HepG2 (cell line): Measurements from ENCODE around the gene CD320. TPM values are rescaled to one million over a fixed set of nuclear protein-coding genes. Genes with fewer than 3 reads are reported as not detected.
A peak's percentile ranks its signal among the peaks of the same experiment; 100 is the strongest.

Experiments
- DNMT1 ChIP-seq: sonication (generic); formaldehyde crosslinking; IDR thresholded peaks from 2 replicates; pipeline ENCODE4 v1.5.1; 2020; ENCODE audit warnings: mild to moderate bottlenecking, missing genetic modification reagents
- ETV6 ChIP-seq: sonication (generic); formaldehyde crosslinking; conservative IDR thresholded peaks from 2 replicates; pipeline ENCODE4 v1.4.0; 2020; ENCODE audit warnings: missing genetic modification reagents
- KLF13 ChIP-seq: sonication (generic); formaldehyde crosslinking; IDR thresholded peaks from 2 replicates; pipeline ENCODE4 v1.4.0; 2020; ENCODE audit warnings: mild to moderate bottlenecking, missing genetic modification reagents
- MBNL3 ChIP-seq: fragments of 250-450 bp; sonication (Bioruptor Pico); conservative IDR thresholded peaks from 2 replicates; pipeline ENCODE4 v1.8.0; 2022; ENCODE audit warnings: mild to moderate bottlenecking, inconsistent platforms
- MEF2D ChIP-seq: sonication (generic); formaldehyde crosslinking; IDR thresholded peaks from 2 replicates; pipeline ENCODE4 v1.5.1; 2020; ENCODE audit warnings: mild to moderate bottlenecking, missing genetic modification reagents
- PAF1 ChIP-seq: IDR thresholded peaks from 2 replicates; pipeline ENCODE4 v1.6.1; 2016; ENCODE audit warnings: missing genetic modification reagents, missing compliant biosample characterization
- POGZ ChIP-seq: sonication (generic); formaldehyde crosslinking; IDR thresholded peaks from 2 replicates; pipeline ENCODE4 v1.4.0; 2020; ENCODE audit warnings: mild to moderate bottlenecking, missing genetic modification reagents
- POLR2AphosphoS2 ChIP-seq: IDR thresholded peaks from 2 replicates; pipeline ENCODE4 v1.6.1; 2011; ENCODE audit warnings: low read depth, low read length, improper control_type of control experiment
- RFXANK ChIP-seq: IDR thresholded peaks from 2 replicates; pipeline ENCODE4 v1.6.1; 2016
- SAFB2 ChIP-seq: sonication (generic); formaldehyde crosslinking; IDR thresholded peaks from 2 replicates; pipeline ENCODE4 v1.5.1; 2020; ENCODE audit warnings: missing genetic modification reagents, low read depth, mild to moderate bottlenecking, borderline replicate concordance
- SETDB1 ChIP-seq: sonication (generic); formaldehyde crosslinking; IDR thresholded peaks from 2 replicates; pipeline ENCODE4 v1.5.1; 2020; ENCODE audit warnings: missing genetic modification reagents, mild to moderate bottlenecking, borderline replicate concordance
- SIX4 ChIP-seq: sonication (generic); formaldehyde crosslinking; IDR thresholded peaks from 2 replicates; pipeline ENCODE4 v1.4.0; 2020; ENCODE audit warnings: missing genetic modification reagents
- SP4 ChIP-seq: sonication (generic); formaldehyde crosslinking; IDR thresholded peaks from 2 replicates; pipeline ENCODE4 v1.8.1; 2023; ENCODE audit warnings: mild to moderate bottlenecking, missing genetic modification reagents
- ZNF431 ChIP-seq: sonication (generic); formaldehyde crosslinking; IDR thresholded peaks from 2 replicates; pipeline ENCODE4 v1.9.0; 2022; ENCODE audit warnings: missing genetic modification reagents, low read depth, mild to moderate bottlenecking, borderline replicate concordance
- polyA plus RNA-seq, 8 experiments: library from polyadenylated mRNA; depleted of rRNA in 3 of 8; stranded (reverse) in 7 of 8; unstranded in 1 of 8; fragments of >200 nt; fragmentation: Illumina TruSeq in 4 of 8; extraction: Trizol in 4 of 8; gene quantifications; 2 replicates each; pipeline versions ENCODE4 v1.2.1 to v1.2.3, GENCODE V29; 2011 to 2016; ENCODE audit warnings: low read depth in 4 of 8, missing spikeins in 1 of 8, mixed read lengths in 1 of 8; ENCODE audit not compliant: insufficient read depth in 1 of 8
- total RNA-seq, 5 experiments: library from RNA; depleted of rRNA; stranded (reverse); fragments of >200 nt; fragmentation: Illumina TruSeq; extraction: Trizol; gene quantifications; 2 replicates each; pipeline ENCODE4 v1.2.3, GENCODE V29; 2016; ENCODE audit warnings: low read depth in 1 of 5
- TF ChIP-seq, protein P1 (sequence below): sonication (generic); formaldehyde crosslinking; IDR thresholded peaks from 2 replicates; pipeline ENCODE4 v1.4.0; 2020; ENCODE audit warnings: mild to moderate bottlenecking, missing genetic modification reagents
- TF ChIP-seq, protein P2 (sequence below): IDR thresholded peaks from 2 replicates; pipeline ENCODE4 v1.6.1; 2016; ENCODE audit warnings: missing compliant biosample characterization, missing genetic modification reagents, borderline replicate concordance
- TF ChIP-seq, protein P3 (sequence below): sonication (generic); formaldehyde crosslinking; IDR thresholded peaks from 2 replicates; pipeline ENCODE4 v1.4.0; 2020; ENCODE audit warnings: mild to moderate bottlenecking, missing genetic modification reagents
- TF ChIP-seq, protein P4 (sequence below): sonication (generic); formaldehyde crosslinking; IDR thresholded peaks from 2 replicates; pipeline ENCODE4 v1.5.1; 2020; ENCODE audit warnings: mild to moderate bottlenecking, moderate library complexity, missing genetic modification reagents
- TF ChIP-seq, protein P5 (sequence below): sonication (generic); formaldehyde crosslinking; IDR thresholded peaks from 2 replicates; pipeline ENCODE4 v1.8.0; 2022; ENCODE audit warnings: missing genetic modification reagents, mild to moderate bottlenecking, inconsistent platforms, borderline replicate concordance
- TF ChIP-seq, protein P6 (sequence below): sonication (generic); formaldehyde crosslinking; IDR thresholded peaks from 2 replicates; pipeline ENCODE4 v1.4.0; 2020; ENCODE audit warnings: missing genetic modification reagents

Gene CD320
- total and polyA plus RNA-seq, 2 of the 13 experiments (the other 11 are each of a cell fraction or from before 2014, with no cell fraction given), result 83.1 to 99.9 TPM

DNA sequence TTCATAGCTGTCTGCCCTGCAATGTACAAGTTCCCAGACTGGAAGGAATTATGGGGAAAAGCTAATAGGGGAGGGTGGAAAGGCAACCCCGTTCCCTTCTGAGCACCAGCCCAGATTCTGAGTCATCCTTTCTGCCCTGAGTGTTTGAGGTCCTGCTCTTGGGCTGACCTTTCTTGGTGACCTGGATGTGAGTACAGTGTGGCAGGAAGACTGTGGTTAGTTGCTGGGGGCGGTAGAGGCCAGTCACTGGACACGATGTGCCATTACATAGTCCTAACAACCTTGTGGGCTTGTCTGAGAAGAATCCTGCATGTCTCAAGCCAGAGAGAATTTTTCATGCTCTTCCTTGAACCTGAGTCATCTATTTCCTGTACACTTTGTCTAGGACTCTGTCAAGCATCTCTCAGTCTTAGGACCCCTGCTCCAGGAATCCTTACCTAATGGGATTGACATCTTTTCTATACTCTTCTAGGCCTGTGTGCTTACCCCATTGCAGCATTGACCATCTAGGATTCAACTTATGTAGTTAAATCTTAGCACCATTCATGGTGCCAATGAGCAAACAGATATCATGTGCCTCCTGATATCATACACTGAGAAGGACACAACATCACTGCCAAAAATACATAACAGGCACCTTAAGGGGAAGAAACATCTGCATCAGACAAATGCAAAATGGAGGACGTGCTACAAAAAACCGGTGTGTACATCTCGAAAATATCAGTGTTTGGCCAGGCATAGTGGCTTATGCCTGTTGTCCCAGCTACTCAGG lies 47.7 kb upstream of the CD320 start (continued):
- TF ChIP-seq, protein P1, sequence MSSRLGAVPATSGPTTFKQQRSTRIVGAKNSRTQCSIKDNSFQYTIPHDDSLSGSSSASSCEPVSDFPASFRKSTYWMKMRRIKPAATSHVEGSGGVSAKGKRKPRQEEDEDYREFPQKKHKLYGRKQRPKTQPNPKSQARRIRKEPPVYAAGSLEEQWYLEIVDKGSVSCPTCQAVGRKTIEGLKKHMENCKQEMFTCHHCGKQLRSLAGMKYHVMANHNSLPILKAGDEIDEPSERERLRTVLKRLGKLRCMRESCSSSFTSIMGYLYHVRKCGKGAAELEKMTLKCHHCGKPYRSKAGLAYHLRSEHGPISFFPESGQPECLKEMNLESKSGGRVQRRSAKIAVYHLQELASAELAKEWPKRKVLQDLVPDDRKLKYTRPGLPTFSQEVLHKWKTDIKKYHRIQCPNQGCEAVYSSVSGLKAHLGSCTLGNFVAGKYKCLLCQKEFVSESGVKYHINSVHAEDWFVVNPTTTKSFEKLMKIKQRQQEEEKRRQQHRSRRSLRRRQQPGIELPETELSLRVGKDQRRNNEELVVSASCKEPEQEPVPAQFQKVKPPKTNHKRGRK (CRISPR knock-in tag), result no peak
- TF ChIP-seq MBNL3 (CRISPR knock-in tag) (no peak), ZNF431 (CRISPR knock-in tag) (no peak), RFXANK (CRISPR knock-in tag) (no peak), KLF13 (CRISPR knock-in tag) (no peak), SIX4 (CRISPR knock-in tag) (no peak), POGZ (CRISPR knock-in tag) (0 out of 2 replicates have a peak, but pooled peaks have one; percentile 58), MEF2D (CRISPR knock-in tag) (peak; percentile 56; the same call in 1 of the 2 replicates), SETDB1 (CRISPR knock-in tag) (no peak), SAFB2 (CRISPR knock-in tag) (no peak), SP4 (no peak), POLR2AphosphoS2 (no peak), DNMT1 (CRISPR knock-in tag) (no peak), ETV6 (CRISPR knock-in tag) (no peak), PAF1 (CRISPR knock-in tag) (no peak)
- TF ChIP-seq, protein P2, sequence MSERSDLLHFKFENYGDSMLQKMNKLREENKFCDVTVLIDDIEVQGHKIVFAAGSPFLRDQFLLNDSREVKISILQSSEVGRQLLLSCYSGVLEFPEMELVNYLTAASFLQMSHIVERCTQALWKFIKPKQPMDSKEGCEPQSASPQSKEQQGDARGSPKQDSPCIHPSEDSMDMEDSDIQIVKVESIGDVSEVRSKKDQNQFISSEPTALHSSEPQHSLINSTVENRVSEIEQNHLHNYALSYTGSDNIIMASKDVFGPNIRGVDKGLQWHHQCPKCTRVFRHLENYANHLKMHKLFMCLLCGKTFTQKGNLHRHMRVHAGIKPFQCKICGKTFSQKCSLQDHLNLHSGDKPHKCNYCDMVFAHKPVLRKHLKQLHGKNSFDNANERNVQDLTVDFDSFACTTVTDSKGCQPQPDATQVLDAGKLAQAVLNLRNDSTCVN (CRISPR knock-in tag), result no peak
- TF ChIP-seq, protein P3, sequence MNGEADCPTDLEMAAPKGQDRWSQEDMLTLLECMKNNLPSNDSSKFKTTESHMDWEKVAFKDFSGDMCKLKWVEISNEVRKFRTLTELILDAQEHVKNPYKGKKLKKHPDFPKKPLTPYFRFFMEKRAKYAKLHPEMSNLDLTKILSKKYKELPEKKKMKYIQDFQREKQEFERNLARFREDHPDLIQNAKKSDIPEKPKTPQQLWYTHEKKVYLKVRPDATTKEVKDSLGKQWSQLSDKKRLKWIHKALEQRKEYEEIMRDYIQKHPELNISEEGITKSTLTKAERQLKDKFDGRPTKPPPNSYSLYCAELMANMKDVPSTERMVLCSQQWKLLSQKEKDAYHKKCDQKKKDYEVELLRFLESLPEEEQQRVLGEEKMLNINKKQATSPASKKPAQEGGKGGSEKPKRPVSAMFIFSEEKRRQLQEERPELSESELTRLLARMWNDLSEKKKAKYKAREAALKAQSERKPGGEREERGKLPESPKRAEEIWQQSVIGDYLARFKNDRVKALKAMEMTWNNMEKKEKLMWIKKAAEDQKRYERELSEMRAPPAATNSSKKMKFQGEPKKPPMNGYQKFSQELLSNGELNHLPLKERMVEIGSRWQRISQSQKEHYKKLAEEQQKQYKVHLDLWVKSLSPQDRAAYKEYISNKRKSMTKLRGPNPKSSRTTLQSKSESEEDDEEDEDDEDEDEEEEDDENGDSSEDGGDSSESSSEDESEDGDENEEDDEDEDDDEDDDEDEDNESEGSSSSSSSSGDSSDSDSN, result no peak
- TF ChIP-seq, protein P4, sequence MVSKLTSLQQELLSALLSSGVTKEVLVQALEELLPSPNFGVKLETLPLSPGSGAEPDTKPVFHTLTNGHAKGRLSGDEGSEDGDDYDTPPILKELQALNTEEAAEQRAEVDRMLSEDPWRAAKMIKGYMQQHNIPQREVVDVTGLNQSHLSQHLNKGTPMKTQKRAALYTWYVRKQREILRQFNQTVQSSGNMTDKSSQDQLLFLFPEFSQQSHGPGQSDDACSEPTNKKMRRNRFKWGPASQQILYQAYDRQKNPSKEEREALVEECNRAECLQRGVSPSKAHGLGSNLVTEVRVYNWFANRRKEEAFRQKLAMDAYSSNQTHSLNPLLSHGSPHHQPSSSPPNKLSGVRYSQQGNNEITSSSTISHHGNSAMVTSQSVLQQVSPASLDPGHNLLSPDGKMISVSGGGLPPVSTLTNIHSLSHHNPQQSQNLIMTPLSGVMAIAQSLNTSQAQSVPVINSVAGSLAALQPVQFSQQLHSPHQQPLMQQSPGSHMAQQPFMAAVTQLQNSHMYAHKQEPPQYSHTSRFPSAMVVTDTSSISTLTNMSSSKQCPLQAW (CRISPR knock-in tag), result 0 out of 2 replicates have a peak, but pooled peaks have one; percentile 59
- TF ChIP-seq, protein P5, sequence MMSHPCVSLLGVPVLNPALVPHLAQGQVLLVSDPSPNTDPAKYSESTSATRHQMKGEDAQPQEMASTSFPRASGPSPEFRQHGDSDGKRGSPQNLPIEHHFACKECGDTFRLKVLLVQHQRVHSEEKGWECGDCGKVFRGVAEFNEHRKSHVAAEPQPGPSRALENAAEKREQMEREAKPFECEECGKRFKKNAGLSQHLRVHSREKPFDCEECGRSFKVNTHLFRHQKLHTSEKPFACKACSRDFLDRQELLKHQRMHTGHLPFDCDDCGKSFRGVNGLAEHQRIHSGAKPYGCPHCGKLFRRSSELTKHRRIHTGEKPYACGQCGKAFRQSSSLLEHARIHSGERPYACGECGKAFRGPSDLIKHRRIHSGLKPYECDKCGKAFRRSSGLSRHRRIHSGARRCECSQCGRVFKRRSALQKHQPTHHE, result no peak
- TF ChIP-seq, protein P6, sequence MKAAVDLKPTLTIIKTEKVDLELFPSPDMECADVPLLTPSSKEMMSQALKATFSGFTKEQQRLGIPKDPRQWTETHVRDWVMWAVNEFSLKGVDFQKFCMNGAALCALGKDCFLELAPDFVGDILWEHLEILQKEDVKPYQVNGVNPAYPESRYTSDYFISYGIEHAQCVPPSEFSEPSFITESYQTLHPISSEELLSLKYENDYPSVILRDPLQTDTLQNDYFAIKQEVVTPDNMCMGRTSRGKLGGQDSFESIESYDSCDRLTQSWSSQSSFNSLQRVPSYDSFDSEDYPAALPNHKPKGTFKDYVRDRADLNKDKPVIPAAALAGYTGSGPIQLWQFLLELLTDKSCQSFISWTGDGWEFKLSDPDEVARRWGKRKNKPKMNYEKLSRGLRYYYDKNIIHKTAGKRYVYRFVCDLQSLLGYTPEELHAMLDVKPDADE (CRISPR knock-in tag), result no peak
